Glutamatergic neuron (in vitro differentiated cells): ENCODE measurements around the gene ELOVL6. TPM values are rescaled to one million over a fixed set of nuclear protein-coding genes. Genes with fewer than 3 reads are reported as not detected.

Source experiments
- DNase-seq: peaks from one replicate; pipeline ENCODE4 v3.0.0; 2022
- H3K27ac Mint-ChIP-seq: one replicate; pipeline ENCODE4 v1.8.0; 2020; ENCODE audit warnings: mild to moderate bottlenecking, mixed read lengths, inconsistent platforms; ENCODE audit not compliant: unreplicated experiment
- H3K27me3 Mint-ChIP-seq: one replicate; pipeline ENCODE4 v1.8.0; 2020; ENCODE audit warnings: mild to moderate bottlenecking, moderate library complexity, mixed read lengths, inconsistent platforms; ENCODE audit not compliant: unreplicated experiment
- H3K36me3 Mint-ChIP-seq: one replicate; pipeline ENCODE4 v1.8.0; 2020; ENCODE audit warnings: mild to moderate bottlenecking, mixed read lengths, inconsistent platforms; ENCODE audit not compliant: unreplicated experiment
- H3K4me1 Mint-ChIP-seq: one replicate; pipeline ENCODE4 v1.8.0; 2020; ENCODE audit warnings: mild to moderate bottlenecking, low read depth, mixed read lengths, inconsistent platforms; ENCODE audit not compliant: unreplicated experiment
- H3K4me3 Mint-ChIP-seq: one replicate; pipeline ENCODE4 v1.8.0; 2020; ENCODE audit warnings: mild to moderate bottlenecking, mixed read lengths, inconsistent platforms; ENCODE audit not compliant: unreplicated experiment
- H3K9me3 Mint-ChIP-seq: one replicate; pipeline ENCODE4 v1.8.0; 2020; ENCODE audit warnings: mild to moderate bottlenecking, moderate library complexity, mixed read lengths, inconsistent platforms; ENCODE audit not compliant: unreplicated experiment
- CTCF ChIP-seq: fragments of 200-600 bp; sonication (generic); IDR thresholded peaks from one replicate; pipeline ENCODE4 v1.5.0; 2021; ENCODE audit not compliant: partially characterized antibody, unreplicated experiment
- total RNA-seq: library from RNA; stranded (reverse); fragmentation: NEBNext Ultra II Directional; extraction: Animal tissue kit (Norgen Biotek cat#: 25700); gene quantifications from one replicate; pipeline ENCODE4 v1.2.1, GENCODE V29; 2021; ENCODE audit not compliant: unreplicated experiment

ELOVL6 gene
- total RNA-seq, 1 donor from 2014 or later, result 60.1 TPM

GRCh38 chr4:110004556-110004955 is 193.9 kb downstream of the ELOVL6 start:
- no peaks in the 10 kb centered on the region for H3K36me3 Mint-ChIP-seq
- DNase-seq, result no peak
- peaks cover 2% of the 10 kb centered on the region for H3K27me3 Mint-ChIP-seq
- H3K4me3 Mint-ChIP-seq, result no peak overlapping the region
- no peaks in the 10 kb centered on the region for H3K9me3 Mint-ChIP-seq
- no peak overlapping the region for H3K27ac Mint-ChIP-seq
- no peak for TF ChIP-seq CTCF
- peaks cover 1% of the 10 kb centered on the region for H3K4me1 Mint-ChIP-seq

- Mint-ChIP-seq H3K4me3 (no peak overlapping the region), H3K9me3 (no peaks in the 10 kb centered on the region), H3K27me3 (peaks cover 2% of the 10 kb centered on the region), H3K4me1 (no peaks in the 10 kb centered on the region), H3K36me3 (no peaks in the 10 kb centered on the region), H3K27ac (no peak overlapping the region)
- no peak for TF ChIP-seq CTCF
- DNase-seq, result no peak
Observed at GRCh38 chr4:110003401-110004187, 194.8 kb downstream of the ELOVL6 start.

GRCh38 chr4:110002326-110002725 is 196.1 kb downstream of the ELOVL6 start:
- DNase-seq, result no peak
- Mint-ChIP-seq H3K27me3 (peaks cover 2% of the 10 kb centered on the region), H3K9me3 (no peaks in the 10 kb centered on the region), H3K36me3 (no peaks in the 10 kb centered on the region), H3K4me3 (no peak overlapping the region), H3K27ac (no peak overlapping the region), H3K4me1 (no peaks in the 10 kb centered on the region)
- no peak for TF ChIP-seq CTCF

GRCh38 chr4:109999585-109999912 is 198.9 kb downstream of the ELOVL6 start:
- H3K4me1 Mint-ChIP-seq, result no peaks in the 10 kb centered on the region

More at GRCh38 chr4:109999585-109999912, 198.9 kb downstream of the ELOVL6 start:
- no peak overlapping the region for H3K4me3 Mint-ChIP-seq
- H3K36me3 Mint-ChIP-seq, result no peaks in the 10 kb centered on the region
- H3K27ac Mint-ChIP-seq, result no peak overlapping the region
- H3K27me3 Mint-ChIP-seq, result peaks cover 2% of the 10 kb centered on the region
- no peak for TF ChIP-seq CTCF
- no peaks in the 10 kb centered on the region for H3K9me3 Mint-ChIP-seq
- DNase-seq, result no peak
